Skeletal muscle tissue (tissue), 4 donors: ENCODE results near the gene PIM3. TPM values are rescaled to one million over a fixed set of nuclear protein-coding genes. Genes with fewer than 3 reads are reported as not detected.

Source experiments
- H3K27ac ChIP-seq: one replicate; pipeline ENCODE4 v1.7.0; 2013; ENCODE audit warnings: mild to moderate bottlenecking, low read depth, low read length, inconsistent platforms
- H3K27me3 ChIP-seq, 3 donors: one replicate each; pipeline ENCODE4 v1.7.0; 2013; ENCODE audit warnings: low read length in 3 of 3; ENCODE audit not compliant: control insufficient read depth in 3 of 3, insufficient read depth in 3 of 3
- H3K36me3 ChIP-seq, 3 donors: one replicate each; pipeline ENCODE4 v1.7.0; 2013; ENCODE audit warnings: low read length in 3 of 3; ENCODE audit not compliant: control insufficient read depth in 3 of 3, insufficient read depth in 3 of 3
- H3K4me1 ChIP-seq, 3 donors: one replicate each; pipeline ENCODE4 v1.7.0; 2013; ENCODE audit warnings: low read length in 3 of 3, mild to moderate bottlenecking in 3 of 3; ENCODE audit not compliant: control insufficient read depth in 3 of 3, insufficient read depth in 3 of 3
- H3K4me3 ChIP-seq, 3 donors: one replicate each; pipeline ENCODE4 v1.7.0; 2013; ENCODE audit warnings: low read length in 3 of 3
- H3K9ac ChIP-seq, 3 donors: one replicate each; pipeline ENCODE4 v1.7.0; 2013; ENCODE audit warnings: low read length in 3 of 3, mild to moderate bottlenecking in 3 of 3, moderate library complexity in 2 of 3, low read depth in 1 of 3
- H3K9me3 ChIP-seq, 3 donors: one replicate each; pipeline ENCODE4 v1.7.0; 2013; ENCODE audit warnings: low read length in 3 of 3; ENCODE audit not compliant: control insufficient read depth in 3 of 3
- total RNA-seq: library from RNA; depleted of rRNA; stranded (reverse); fragments of >200 nt; gene quantifications from one replicate; pipeline ENCODE4 v1.2.3, GENCODE V29; 2014
- donor health status: Osteomylitis.

The PIM3 gene
- total RNA-seq = 14.6 TPM

- Histone ChIP-seq H3K36me3 (peaks cover 16 to 22% (median 20%) of the 10 kb centered on the region in 3 donors), H3K4me1 (peaks cover 43 to 65% (median 54%) of the 10 kb centered on the region in 3 donors), H3K9me3 (no peaks in the 10 kb centered on the region), H3K4me3 (peak within 1 kb of the TSS; percentile 86 to 94 (median 92)), H3K27me3 (no peaks in the 10 kb centered on the region), H3K9ac (peak within 1 kb of the TSS; percentile 87 to 97 (median 90)), H3K27ac (peak within 1 kb of the TSS; percentile 92)
These were observed at the start of gene PIM3 for GRCh38 chr22:49960159-49961004. Gene PIM3 (plus strand): TSS chr22:49960772. CDS start chr22:49960948, 176 bp downstream.

- no peak overlapping the region for H3K9ac ChIP-seq
- H3K36me3 ChIP-seq = peaks cover 33 to 41% (median 38%) of the 10 kb centered on the region in 3 donors
- H3K9me3 ChIP-seq = no peaks in the 10 kb centered on the region
- H3K4me1 ChIP-seq = peaks cover 0 to 3% (median 3%) of the 10 kb centered on the region in 3 donors
- H3K4me3 ChIP-seq = no peak overlapping the region
- no peak overlapping the region for H3K27ac ChIP-seq
- H3K27me3 ChIP-seq = no peaks in the 10 kb centered on the region
These were observed 48.5 kb upstream of the PIM3 start for GRCh38 chr22:49911881-49912625.

- Histone ChIP-seq H3K36me3 (peaks cover 24 to 32% (median 28%) of the 10 kb centered on the region in 3 donors), H3K27me3 (no peaks in the 10 kb centered on the region), H3K9me3 (no peaks in the 10 kb centered on the region), H3K9ac (no peak overlapping the region), H3K27ac (no peak overlapping the region), H3K4me1 (peaks cover 0 to 8% (median 3%) of the 10 kb centered on the region in 3 donors), H3K4me3 (no peak overlapping the region)
These were observed 47.5 kb upstream of the PIM3 start for GRCh38 chr22:49913026-49913425.

DNA sequence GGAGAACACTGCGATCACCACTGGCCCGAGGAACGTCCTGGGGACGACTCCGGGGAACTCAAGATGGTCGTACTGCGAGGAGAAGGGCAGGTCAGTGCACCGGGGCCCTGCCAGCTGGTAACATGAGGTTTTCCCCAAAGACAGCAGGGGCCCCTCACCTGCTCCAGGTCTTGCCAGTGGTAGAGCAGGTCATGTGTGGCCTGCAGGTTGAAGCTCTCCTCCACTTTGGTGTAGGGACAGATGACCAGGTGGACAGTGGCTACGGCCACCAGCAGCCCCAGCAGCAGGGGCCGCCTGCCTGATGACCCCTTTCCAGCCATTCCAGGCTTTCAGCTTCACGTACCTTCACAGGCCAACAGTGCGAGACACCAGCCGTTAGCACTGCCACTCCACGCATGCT, 47.1 kb upstream of the PIM3 start:
- no peaks in the 10 kb centered on the region for H3K27me3 ChIP-seq
- H3K9ac ChIP-seq = no peak overlapping the region
- H3K4me3 ChIP-seq = no peak overlapping the region
- H3K27ac ChIP-seq = no peak overlapping the region
- H3K4me1 ChIP-seq = peaks cover 0 to 8% (median 3%) of the 10 kb centered on the region in 3 donors
- H3K36me3 ChIP-seq = peaks cover 24 to 32% (median 28%) of the 10 kb centered on the region in 3 donors
- H3K9me3 ChIP-seq = no peaks in the 10 kb centered on the region

GRCh38 chr22:49914256-49914655, 46.3 kb upstream of the PIM3 start:
- H3K4me3 ChIP-seq = no peak overlapping the region
- no peak overlapping the region for H3K9ac ChIP-seq
- no peak overlapping the region for H3K27ac ChIP-seq
- H3K27me3 ChIP-seq = no peaks in the 10 kb centered on the region
- peaks cover 5 to 14% (median 8%) of the 10 kb centered on the region in 3 donors for H3K4me1 ChIP-seq
- H3K36me3 ChIP-seq = peaks cover 19 to 27% (median 23%) of the 10 kb centered on the region in 3 donors
- H3K9me3 ChIP-seq = no peaks in the 10 kb centered on the region

- Histone ChIP-seq H3K27ac (no peak overlapping the region), H3K9me3 (no peaks in the 10 kb centered on the region), H3K27me3 (no peaks in the 10 kb centered on the region), H3K36me3 (peaks cover 23 to 28% (median 26%) of the 10 kb centered on the region in 3 donors), H3K4me1 (peaks cover 10 to 18% (median 11%) of the 10 kb centered on the region in 3 donors), H3K4me3 (no peak overlapping the region), H3K9ac (no peak overlapping the region)
These were observed 45.0 kb upstream of the PIM3 start for GRCh38 chr22:49915610-49916009.

DNA sequence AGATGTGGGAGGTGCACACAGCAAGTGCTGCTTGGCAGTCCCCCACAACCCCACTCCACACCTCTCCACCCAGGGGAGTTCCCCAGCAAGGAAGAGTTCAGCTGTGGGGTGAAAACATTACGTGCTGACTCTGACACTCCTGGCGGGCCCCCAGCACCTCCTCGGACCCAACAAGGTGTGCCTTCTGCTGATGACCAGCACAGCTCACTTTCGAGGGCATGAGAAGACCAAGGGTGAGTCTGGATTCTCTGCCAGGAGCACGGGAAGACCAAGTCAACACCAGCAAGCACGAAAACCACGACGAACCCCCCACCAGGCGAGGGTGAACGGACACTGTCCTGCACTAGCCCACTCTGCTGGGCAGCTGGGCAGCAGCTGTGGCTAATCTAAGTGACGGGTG, 43.7 kb upstream of the PIM3 start:
- Histone ChIP-seq H3K9ac (no peak overlapping the region), H3K9me3 (no peaks in the 10 kb centered on the region), H3K27ac (no peak overlapping the region), H3K36me3 (peaks cover 29 to 31% (median 30%) of the 10 kb centered on the region in 3 donors), H3K4me3 (no peak overlapping the region), H3K27me3 (no peaks in the 10 kb centered on the region), H3K4me1 (peaks cover 10 to 18% (median 11%) of the 10 kb centered on the region in 3 donors)

- no peaks in the 10 kb centered on the region for H3K27me3 ChIP-seq
- H3K36me3 ChIP-seq = peaks cover 18 to 26% (median 22%) of the 10 kb centered on the region in 3 donors
- H3K9ac ChIP-seq = peak within 1 kb of the TSS; percentile 82 to 96 (median 94)
- H3K4me3 ChIP-seq = peak within 1 kb of the TSS; percentile 67 to 83 (median 83)
- H3K27ac ChIP-seq = peak within 1 kb of the TSS; percentile 92
- H3K9me3 ChIP-seq = no peaks in the 10 kb centered on the region
- H3K4me1 ChIP-seq = peaks cover 10 to 18% (median 11%) of the 10 kb centered on the region in 3 donors
These were observed 42.3 kb upstream of the PIM3 start, which contains the start of the genes ALG12 and CRELD2 for GRCh38 chr22:49917974-49918910. Gene ALG12 (minus strand): TSS chr22:49918438. CDS start chr22:49913765, 4,673 bp downstream. Gene CRELD2 (plus strand): TSS chr22:49918634. CDS start chr22:49918770, 136 bp downstream.
